IMR-90 (cell line): ENCODE measurements around the gene EIF3L.

Source experiments
- BHLHE40 ChIP-seq: fragments of 150-350 bp; IDR thresholded peaks from 2 replicates; pipeline ENCODE4 v1.6.1; 2016; ENCODE audit warnings: mild to moderate bottlenecking, low read depth, low read length
- CEBPB ChIP-seq: IDR thresholded peaks from 2 replicates; pipeline ENCODE4 v1.6.1; 2012; ENCODE audit warnings: low read depth, low read length, improper control_type of control experiment
- CHD1 ChIP-seq: IDR thresholded peaks from 2 replicates; pipeline ENCODE4 v1.6.1; 2012; ENCODE audit warnings: low read depth, low read length, improper control_type of control experiment
- FOS ChIP-seq: fragments of 150-350 bp; IDR thresholded peaks from 2 replicates; pipeline ENCODE4 v1.6.1; 2016; ENCODE audit warnings: low read depth, low read length
- MAFK ChIP-seq: IDR thresholded peaks from 2 replicates; pipeline ENCODE4 v1.6.1; 2012; ENCODE audit warnings: low read depth, low read length, improper control_type of control experiment
- MAZ ChIP-seq: IDR thresholded peaks from 2 replicates; pipeline ENCODE4 v1.6.1; 2012; ENCODE audit warnings: low read depth, mild to moderate bottlenecking, low read length, improper control_type of control experiment, moderate library complexity, borderline replicate concordance
- MXI1 ChIP-seq: IDR thresholded peaks from 2 replicates; pipeline ENCODE4 v1.6.1; 2012; ENCODE audit warnings: low read depth, mild to moderate bottlenecking, low read length, moderate library complexity, borderline replicate concordance
- POLR2A ChIP-seq: IDR thresholded peaks from 2 replicates; pipeline ENCODE4 v1.6.1; 2012; ENCODE audit warnings: mild to moderate bottlenecking, low read depth, low read length
- RAD21 ChIP-seq: IDR thresholded peaks from 2 replicates; pipeline ENCODE4 v1.6.1; 2012; ENCODE audit warnings: low read length, improper control_type of control experiment
- RCOR1 ChIP-seq: IDR thresholded peaks from 2 replicates; pipeline ENCODE4 v1.6.1; 2012; ENCODE audit warnings: mild to moderate bottlenecking, low read length, improper control_type of control experiment; ENCODE audit not compliant: insufficient replicate concordance
- RFX5 ChIP-seq: IDR thresholded peaks from 2 replicates; pipeline ENCODE4 v1.8.0; 2012; ENCODE audit warnings: low read depth, mild to moderate bottlenecking, low read length, moderate library complexity
- SMC3 ChIP-seq: fragments of 150-350 bp; IDR thresholded peaks from 2 replicates; pipeline ENCODE4 v1.6.1; 2016; ENCODE audit warnings: low read depth, mild to moderate bottlenecking, antibody characterized with exemption, low read length, moderate library complexity
- TF ChIP-seq, protein P1 (sequence below): conservative IDR thresholded peaks from 2 replicates; pipeline ENCODE4 v1.5.1; 2012; ENCODE audit warnings: mild to moderate bottlenecking, low read depth, low read length, improper control_type of control experiment
- TF ChIP-seq, protein P2 (sequence below): fragments of 150-350 bp; IDR thresholded peaks from 2 replicates; pipeline ENCODE4 v1.6.1; 2017; ENCODE audit warnings: mild to moderate bottlenecking, antibody characterized with exemption, low read length, low read depth

DNA sequence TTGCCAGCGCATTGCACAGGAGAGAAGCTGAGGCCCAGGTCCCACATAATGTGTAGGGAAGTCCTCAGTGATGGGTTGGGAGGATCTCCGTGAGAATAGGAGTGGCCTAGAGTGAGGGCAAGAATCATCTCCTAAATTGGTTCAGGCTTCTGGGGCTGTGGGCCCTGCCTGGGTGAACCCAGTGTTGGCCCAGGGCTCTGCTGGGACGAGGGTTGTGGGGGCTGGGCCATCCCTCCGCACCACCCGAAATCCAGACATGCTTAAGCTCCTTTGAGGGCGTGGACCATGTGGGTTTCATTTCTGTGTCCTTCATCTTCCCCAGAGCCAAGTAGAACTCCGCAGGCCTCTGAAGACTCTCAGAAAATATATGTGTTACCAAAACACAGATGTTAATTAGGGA lies 60.5 kb downstream of the EIF3L start:
- TF ChIP-seq CEBPB: no peak
- TF ChIP-seq POLR2A: no peak
- TF ChIP-seq CHD1: no peak
- TF ChIP-seq, protein P1, sequence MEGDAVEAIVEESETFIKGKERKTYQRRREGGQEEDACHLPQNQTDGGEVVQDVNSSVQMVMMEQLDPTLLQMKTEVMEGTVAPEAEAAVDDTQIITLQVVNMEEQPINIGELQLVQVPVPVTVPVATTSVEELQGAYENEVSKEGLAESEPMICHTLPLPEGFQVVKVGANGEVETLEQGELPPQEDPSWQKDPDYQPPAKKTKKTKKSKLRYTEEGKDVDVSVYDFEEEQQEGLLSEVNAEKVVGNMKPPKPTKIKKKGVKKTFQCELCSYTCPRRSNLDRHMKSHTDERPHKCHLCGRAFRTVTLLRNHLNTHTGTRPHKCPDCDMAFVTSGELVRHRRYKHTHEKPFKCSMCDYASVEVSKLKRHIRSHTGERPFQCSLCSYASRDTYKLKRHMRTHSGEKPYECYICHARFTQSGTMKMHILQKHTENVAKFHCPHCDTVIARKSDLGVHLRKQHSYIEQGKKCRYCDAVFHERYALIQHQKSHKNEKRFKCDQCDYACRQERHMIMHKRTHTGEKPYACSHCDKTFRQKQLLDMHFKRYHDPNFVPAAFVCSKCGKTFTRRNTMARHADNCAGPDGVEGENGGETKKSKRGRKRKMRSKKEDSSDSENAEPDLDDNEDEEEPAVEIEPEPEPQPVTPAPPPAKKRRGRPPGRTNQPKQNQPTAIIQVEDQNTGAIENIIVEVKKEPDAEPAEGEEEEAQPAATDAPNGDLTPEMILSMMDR: no peak
- no peak for TF ChIP-seq MAZ
- no peak for TF ChIP-seq RAD21
- no peak for TF ChIP-seq SMC3
- TF ChIP-seq BHLHE40: no peak
- TF ChIP-seq RFX5: no peak
- TF ChIP-seq RCOR1: no peak
- TF ChIP-seq MAFK: no peak
- TF ChIP-seq, protein P2, sequence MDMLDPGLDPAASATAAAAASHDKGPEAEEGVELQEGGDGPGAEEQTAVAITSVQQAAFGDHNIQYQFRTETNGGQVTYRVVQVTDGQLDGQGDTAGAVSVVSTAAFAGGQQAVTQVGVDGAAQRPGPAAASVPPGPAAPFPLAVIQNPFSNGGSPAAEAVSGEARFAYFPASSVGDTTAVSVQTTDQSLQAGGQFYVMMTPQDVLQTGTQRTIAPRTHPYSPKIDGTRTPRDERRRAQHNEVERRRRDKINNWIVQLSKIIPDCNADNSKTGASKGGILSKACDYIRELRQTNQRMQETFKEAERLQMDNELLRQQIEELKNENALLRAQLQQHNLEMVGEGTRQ: no peak
- TF ChIP-seq MXI1: no peak
- no peak for TF ChIP-seq FOS
